NCI-H748 treated with DMSO at 0.1 percent for 48 hours (cell line): ENCODE measurements around the gene KRTAP10-6.
"Not testable (repeated sequence)": the region's sequence is repeated elsewhere in the genome, so short reads cannot be mapped to it uniquely, and the experiment has no call there.

Experiments
- DNase-seq: peaks from one replicate; lab custom pipeline; 2025; lab: John Stamatoyannopoulos, UW

KRTAP10-6 gene

DNA sequence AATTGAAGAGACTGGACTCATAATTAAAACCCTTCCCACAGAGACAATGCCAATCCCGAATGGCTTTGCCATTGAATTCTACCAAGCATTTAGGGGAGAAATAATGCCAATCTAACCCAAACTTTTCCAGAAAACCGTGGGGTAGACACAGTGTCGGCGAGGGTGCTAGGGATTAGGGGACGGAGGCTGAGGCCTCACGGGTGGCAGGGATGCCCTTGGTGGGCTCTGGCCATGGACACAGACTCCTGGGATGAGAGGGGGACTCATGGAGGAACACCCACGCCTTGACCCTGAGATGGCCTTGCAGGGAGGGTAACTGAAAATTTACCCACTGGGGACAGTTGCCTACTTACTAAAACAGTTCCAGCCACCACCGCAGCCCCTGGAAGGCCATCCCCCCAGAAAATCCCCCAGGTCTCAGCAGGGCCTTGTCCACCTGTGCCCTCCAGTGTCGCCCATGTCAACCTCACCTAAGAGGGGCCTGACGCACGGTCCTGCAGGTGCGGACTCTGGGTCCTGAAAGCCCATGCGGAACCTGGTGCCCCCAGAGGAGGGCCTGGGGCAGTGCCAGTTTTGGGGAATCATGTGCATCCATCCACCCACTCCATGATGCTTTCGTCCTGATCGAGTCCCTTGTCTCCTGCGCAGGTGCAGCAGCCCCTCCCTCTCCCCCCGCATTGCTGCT lies 13.8 kb downstream of the KRTAP10-6 start:
- no peak for DNase-seq

DNA sequence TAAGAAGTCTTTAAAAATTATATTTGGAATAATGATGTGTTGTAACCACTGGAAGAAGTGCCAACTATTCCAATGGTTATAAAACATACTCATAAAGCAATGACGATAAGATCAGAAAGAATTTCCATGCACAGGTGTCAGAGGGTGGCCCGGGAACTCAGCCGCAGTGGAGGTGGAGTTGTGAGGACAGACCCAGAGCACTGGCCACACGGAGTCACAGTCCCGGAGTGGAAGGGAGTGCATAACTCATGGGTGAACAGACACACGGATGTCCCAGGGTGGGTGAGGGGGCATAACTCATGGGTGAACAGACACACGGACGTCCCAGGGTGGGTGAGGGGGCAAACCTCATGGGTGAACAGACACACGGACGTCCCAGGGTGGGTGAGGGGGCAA lies 16.3 kb downstream of the KRTAP10-6 start:
- no peak for DNase-seq

DNA sequence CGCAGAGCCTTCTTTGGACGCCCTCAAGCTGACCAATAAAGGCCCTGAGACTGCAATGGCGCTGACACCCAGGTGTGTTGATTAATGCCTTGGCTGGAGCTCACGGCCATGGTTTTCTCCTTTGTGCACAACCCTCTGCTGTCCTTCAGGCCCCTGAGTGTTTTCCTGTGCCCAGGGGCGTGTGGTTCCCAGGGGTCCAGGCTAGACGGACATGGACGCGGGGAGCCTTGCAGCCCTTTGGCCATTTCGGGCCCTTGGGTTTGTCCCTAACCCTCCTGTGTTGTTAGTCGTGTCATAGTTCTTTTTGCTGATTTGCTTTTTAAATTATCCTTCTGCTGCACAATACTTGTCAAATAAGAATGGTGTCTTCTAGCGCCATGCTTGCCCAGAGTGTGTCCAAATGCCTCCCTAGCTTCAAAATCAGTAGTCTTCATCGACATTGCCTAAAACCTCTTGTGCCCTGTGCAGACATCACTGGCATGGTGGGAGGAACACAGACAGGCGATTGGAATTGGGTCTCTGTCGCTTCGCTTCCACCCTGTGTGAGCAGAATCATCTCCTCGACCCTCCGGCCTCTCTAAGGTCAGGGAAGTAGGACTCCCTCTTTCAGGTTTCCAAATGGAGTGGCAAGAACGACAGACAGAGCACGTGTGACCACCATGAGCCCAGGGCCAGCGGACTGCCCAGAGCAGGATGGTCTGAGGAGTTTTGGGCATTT lies 16.8 kb downstream of the KRTAP10-6 start:
- DNase-seq, result no peak

DNA sequence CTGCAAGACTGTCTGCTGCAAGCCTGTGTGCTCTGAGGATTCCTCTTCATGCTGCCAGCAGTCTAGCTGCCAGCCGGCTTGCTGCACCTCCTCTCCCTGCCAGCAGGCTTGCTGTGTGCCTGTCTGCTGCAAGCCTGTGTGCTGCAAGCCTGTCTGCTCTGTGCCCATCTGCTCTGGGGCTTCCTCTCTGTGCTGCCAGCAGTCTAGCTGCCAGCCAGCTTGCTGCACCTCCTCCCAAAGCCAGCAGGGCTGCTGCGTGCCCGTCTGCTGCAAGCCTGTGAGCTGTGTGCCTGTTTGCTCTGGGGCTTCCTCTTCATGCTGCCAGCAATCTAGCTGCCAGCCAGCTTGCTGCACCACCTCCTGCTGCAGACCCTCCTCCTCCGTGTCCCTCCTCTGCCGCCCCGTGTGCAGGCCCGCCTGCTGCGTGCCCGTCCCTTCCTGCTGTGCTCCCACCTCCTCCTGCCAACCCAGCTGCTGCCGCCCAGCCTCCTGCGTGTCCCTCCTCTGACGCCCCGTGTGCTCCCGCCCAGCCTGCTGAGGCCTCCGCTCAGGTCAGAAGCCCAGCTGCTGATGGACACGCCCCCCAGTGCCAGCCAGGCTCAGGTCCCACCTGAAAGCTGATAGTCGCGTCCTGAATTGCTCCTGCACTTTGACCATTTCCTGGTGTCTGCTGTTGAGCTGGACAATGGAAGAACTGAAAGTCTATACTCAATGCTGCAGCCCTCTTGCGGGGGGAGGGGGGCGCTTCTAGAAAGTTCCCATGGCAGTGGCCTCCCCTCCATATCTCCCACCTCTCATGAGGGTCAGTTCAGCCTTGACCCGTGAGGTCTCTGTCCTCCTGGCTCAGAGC lies 17.6 kb downstream of the KRTAP10-6 start:
- DNase-seq, result peak; percentile 18

DNA sequence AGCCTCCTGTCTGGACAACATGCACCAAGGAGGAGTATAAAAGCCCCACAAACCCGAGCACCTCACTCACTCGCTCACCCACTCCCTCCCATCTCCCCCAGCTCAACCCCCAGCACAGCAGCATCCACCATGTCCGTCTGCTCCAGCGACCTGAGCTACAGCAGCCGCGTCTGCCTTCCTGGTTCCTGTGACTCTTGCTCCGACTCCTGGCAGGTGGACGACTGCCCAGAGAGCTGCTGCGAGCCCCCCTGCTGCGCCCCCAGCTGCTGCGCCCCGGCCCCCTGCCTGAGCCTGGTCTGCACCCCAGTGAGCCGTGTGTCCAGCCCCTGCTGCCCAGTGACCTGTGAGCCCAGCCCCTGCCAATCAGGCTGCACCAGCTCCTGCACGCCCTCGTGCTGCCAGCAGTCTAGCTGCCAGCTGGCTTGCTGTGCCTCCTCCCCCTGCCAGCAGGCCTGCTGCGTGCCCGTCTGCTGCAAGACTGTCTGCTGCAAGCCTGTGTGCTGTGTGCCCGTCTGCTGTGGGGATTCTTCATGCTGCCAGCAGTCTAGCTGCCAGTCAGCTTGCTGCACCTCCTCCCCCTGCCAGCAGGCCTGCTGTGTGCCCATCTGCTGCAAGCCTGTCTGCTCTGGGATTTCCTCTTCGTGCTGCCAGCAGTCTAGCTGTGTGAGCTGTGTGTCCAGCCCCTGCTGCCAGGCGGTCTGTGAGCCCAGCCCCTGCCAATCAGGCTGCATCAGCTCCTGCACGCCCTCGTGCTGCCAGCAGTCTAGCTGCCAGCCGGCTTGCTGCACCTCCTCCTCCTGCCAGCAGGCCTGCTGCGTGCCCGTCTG lies 18.5 kb downstream of the KRTAP10-6 start, which contains the start of gene KRTAP10-4:
Gene KRTAP10-4 (plus strand): TSS at position 100 of the 827 bp plus-strand sequence. CDS start 30 bp downstream, at position 130.
- DNase-seq, result not testable (repeated sequence)

DNA sequence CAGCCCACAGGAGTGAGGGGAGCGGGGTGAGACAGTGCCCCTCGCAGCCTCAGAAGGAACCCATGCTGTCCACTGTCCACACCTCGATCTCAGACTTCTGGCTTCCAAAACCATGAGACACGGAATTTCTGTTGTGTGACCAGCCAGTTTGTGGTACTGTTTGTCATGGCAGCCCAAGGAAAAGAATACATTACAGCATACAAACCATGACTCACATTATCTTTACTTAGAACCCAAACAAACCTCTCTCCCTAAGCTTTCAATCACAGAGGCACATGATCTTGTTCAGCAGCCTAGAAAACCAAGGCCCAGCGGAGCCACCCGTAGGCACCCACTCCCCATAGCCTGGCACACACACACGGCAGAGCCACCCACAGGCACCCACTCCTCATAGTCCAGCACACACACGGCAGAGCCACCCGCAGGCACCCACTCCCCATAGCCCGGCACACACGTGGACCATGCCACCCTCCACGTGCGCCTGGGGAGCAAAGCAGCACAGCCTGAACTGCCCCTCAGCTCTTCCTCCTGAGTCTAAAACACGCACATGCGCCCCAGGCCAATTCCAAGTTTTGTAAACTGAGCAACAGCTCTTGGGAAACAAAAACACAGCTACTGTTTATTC lies 19.2 kb downstream of the KRTAP10-6 start:
- DNase-seq, result no peak

DNA sequence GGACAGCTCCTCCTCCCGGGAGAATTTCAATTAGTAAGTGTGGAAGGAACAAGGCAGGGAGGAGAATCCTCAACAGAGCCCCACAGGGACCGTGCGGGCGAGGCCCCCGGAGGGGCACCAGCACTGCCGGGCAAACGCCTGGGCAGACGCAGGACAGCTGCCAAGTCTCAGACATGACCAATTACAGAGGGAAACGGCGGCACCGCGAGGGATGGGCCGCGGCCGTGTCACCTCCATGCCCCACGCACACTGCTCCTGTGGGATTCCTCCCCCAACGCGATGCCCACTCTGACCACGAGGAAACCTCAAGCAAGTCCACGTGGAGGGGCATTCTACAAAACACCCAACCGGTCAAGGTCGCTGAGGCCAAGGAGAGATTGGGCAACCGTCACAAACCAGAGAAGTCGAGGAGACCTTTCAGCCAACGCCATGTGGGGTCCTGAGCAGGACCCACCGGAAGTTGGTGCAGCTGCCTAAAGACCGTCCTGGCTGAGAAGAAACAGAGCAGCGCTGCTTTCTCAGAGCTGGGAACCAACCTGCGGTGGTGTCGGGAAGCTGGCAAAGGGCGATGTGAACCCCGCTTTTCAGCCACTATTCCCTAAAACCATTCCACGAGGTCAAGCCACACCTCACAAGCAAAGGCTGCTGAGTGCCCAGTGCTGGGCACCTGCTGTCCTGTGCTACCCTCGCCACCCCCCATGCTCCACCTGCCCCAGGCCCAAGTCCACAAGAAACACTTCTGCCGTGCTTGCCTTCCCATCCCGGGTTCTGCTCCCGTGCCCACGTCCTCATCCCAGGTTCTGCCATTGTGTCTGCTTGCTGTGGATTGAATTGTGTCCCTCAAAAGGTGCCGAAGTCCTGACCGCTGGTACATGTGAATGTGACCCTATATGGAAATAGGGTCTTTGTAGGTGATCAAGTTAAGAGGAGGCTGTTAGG lies 20.2 kb downstream of the KRTAP10-6 start:
- DNase-seq, result no peak

DNA sequence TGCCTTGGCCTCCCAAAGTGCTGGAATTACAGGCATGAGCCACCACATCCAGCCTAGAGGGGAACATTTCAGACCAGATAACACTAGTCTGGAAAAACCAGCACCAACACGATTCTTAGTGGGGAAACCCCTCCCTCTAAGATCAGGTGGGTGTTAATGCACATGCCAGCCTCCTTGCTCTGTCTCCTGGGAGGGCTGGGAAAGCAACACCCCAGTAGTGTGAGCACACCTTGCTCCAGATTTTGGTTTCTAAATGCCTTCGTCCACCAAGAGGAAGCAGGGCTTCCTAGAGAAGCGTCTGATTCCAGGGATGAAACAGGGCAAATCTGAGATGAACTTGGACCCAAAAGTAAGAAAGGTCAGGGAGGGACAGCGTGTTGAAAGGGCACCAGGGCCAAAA lies 21.0 kb downstream of the KRTAP10-6 start:
- DNase-seq, result no peak

DNA sequence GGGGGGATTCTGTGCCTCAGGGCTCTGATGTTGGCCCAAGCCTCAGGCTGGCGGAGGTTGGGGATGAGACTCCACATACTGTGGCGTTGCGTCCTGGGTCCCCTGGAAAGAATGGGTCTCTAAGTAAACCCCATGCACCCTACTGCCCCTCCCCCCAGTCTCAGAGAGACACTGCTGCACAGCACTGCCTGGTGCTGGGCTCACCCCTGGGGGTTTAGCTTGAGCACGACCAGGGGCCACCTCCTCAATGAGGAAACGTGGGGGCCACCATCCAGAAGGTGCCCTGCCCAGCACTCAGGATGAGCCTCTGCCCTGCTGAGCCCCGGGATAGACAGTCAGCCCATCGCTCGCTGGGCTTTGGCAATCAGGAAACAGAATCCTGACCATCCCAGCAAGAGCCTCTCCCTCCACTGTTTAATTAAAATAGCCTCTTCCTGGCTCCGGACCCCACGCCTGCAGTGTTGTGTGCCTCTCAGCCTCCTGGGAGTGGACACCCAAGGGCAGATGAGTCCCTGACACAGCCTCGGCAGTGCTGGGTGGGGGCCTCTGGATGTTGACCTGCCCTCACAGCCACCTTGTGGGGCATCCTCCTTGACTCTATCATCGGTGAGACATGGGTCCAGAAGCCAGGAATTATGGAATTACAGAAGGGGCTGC lies 22.3 kb downstream of the KRTAP10-6 start:
- DNase-seq, result no peak

DNA sequence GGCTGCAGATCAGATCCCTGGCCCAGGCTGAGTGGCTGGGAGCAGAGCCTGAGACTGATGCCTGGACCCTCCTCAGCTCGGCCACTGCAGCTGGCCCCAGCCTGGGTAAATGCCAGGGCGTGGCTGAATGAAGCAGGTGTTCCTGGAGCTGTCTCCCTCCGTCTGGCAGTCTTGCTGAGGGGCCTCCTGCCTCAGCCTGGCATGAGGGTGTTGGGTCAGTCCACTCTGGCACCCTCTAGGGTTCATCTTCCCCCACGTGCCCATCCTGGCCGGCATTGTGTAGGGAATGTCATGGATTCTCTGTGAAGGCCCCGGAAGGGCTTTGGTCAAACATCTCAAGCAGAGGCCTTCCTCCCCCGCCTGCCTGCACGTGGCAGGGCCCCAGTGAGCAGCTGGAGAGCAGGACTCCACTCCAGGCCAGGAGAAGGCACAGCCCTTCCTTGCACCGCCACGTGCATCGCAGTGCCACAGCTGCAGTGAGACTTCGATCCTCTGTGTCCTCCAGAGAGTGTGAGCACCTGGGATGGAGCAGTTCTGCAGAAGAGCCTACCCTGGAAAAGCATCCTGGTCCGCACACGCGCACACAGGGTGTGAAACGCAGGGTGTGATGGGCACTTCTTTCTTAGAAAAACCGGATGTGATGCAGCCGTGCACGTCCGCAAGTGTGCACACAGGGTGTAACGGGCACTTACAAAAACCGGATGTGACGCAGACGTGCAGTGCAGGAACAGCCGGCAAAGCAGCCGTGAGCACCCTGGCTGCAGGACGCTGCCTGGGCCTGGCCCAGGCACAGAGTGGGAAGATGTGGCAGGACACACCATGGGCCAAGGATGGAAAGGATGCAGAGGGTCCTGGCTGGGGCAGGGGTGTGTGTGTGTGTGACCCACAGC lies 23.4 kb downstream of the KRTAP10-6 start:
- DNase-seq, result peak; percentile 3

DNA sequence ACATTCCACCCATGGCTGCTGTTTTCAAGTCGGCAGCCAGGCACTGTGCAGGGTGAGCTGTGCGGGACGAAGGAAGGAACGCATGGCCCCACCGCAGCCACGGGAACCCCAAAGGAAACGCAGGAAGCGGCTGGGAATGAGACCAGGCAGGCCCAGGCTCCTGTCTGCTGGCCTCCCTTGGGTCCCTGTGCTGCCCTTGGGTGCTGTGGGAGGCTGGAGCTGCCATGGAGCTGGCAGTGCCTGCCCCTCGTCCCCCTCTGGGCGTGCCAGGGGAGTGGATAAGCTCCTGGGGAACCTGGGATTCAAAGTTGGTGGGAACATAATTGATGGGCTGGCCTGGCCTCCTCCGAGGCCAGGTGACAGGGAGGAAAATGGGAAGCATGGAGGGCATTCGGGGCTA lies 24.0 kb downstream of the KRTAP10-6 start:
- no peak for DNase-seq

DNA sequence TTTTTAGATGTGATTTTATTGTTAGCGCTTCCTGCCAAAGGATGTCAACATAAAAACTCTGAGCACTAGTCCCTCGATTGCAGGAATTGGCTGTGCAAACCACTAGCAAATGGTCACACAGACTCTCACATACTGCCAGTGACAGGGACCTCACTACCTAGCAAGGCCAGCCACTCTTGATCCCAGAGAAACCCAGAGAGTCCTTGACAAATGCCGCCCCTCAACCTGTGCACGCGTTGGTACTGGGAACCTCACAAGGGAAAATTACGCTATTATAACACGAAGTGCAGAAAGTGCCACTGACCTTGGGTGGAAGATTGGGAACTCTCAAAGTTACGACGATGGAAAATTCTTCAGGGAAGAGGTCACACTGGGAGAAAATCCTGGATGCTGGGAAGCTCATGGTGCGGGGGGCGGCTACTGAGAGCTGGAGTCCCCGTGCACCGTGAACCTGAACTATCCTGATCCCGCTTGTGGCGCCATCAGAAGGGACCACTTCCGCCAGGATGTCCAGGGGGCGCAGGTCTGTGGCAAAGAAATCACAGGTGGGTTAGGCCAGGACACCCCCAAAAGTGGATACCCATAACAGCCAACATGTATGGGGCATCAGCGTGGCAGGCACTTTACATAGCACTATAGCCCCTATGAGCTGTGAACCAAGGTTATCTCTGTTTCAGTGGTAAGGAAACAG lies 24.7 kb downstream of the KRTAP10-6 start:
- no peak for DNase-seq

DNA sequence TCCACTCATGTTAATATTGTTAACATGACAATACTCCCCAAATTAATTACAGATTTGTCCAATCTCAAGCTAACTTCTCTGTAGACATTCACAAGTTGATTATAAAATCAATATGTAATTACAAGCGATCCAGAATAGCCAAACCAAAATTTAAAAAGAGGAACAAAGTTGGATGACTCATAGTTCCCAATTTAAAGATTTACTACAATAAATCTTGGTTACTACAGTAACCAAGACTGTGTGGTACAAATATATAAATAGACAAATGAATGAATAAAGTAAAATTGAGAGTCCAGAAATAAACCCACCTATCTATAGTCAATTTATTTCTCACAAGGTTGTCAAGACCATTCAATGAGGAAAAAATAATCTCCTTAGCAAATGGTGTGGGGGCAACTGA lies 25.9 kb downstream of the KRTAP10-6 start:
- DNase-seq, result no peak

DNA sequence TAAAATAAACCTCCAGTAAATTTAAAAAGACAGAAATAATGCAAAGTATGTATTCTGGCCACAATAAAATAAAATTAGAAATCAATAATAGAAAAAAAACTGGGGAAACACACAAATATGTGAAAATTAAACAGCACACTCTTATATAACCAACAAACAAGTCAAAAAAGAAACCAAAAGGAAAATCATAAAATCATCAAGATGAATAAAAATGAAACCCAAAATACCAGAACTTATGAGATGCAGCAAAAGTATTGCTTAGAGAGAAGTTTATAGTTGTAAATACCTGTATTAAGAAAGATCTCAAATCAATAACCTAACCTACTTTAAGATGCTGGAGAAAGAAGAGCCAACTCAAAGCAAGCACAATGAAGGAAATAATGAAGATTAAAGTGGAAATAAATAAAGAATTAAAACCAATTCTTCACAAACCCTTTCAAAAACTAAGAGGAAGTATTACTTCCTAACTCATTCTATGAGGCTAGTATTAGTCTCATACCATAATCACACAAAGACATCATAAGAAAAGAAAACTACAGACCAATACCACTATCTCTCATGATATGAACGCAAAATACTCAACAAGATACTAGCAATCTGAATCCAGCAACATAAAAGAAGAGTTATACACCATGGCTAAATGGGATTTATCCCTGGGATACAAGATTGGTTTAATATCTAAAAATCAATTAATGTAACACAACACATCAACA lies 27.3 kb downstream of the KRTAP10-6 start:
- DNase-seq, result no peak

DNA sequence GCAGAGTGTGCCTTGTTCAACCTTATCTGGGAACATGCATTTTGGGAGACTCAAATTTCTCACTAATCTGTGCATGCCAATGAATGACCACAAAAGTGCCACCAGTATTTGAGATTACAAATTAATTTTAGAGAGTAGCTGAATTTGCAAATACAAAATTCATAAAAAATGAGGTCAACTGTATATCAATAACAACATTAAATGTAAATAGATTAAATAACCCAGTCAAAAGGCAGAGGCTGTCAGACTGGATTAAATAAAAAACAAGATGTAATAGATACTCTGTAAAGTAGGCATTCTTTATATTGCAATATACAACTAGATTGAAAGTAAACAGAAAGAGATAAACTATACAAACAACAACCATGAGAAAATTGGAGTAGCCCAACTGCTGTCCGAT lies 28.2 kb downstream of the KRTAP10-6 start:
- DNase-seq, result no peak

DNA sequence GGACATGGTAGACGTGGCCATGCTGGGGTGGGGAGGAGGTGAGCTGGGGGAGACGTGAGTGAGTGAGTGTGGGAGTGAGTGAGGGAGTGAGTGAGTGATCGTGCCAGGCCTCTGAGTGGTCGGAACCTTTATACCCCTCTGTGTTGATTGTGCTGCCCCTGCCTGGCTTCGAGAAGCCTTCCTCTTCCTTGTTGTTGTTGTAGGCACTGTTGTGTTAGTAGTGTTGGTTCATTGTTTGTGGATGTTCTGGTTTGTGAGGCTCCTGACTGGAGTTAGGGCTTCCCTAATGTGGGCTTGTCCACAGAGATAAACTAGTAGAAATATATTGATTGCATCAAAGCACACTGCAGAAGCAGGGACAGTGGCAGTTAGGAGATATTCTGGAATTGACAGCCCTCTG lies 33.6 kb downstream of the KRTAP10-6 start, which contains the start of gene KRTAP10-3:
Gene KRTAP10-3 (minus strand): TSS at position 101 of the 400 bp plus-strand sequence. CDS start 80 bp downstream, at position 21.
- no peak for DNase-seq

DNA sequence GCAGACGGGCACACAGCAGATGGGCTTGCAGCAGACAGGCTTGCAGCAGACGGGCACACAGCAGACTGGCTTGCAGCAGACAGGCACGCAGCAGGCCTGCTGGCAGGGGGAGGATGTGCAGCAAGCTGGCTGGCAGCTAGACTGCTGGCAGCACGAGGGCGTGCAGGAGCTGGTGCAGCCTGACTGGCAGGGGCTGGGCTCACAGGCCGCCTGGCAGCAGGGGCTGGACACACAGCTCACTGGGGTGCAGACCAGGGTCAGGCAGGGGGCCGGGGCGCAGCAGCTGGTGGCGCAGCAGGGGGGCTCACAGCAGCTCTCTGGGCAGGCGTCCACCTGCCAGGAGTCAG lies 34.0 kb downstream of the KRTAP10-6 start:
- not testable (repeated sequence) for DNase-seq
